Measurements from ENCODE around the gene RBPMS2. TPM values are rescaled to one million over a fixed set of nuclear protein-coding genes. Genes with fewer than 3 reads are reported as not detected.

RBPMS2 gene
- total and polyA plus RNA-seq, 2 of the 8 experiments (the other 6 are each of a cell fraction or from before 2014, with no cell fraction given): 55.8 to 238 TPM

DNA sequence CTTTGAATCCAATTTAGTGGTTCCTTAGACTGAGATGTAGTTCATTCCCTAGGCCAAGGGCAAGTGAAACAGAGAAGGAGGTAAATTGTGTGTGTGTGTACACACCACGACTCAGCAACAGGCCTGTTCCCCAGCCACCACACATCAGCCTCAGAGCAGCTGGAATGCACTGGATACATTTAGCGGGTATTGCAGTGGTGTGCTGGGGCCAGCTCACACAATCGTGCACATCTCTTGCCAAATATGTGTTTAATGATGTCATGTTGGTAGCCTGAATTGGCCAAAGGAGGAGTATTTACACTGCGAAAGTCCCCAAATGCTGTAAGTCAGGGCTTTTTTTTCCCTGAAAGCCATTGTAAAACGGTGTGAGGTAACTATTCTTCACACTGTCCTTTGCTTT, 82.3 kb downstream of the RBPMS2 start (continued):
- no peak for TF ChIP-seq SRF (IDR thresholded peaks at IDR 0.05; ENCODE audit: low read depth, low read length)

Measured in H1 (cell line).